Lung (tissue), 12 donors: ENCODE results near the gene APOBEC3F. TPM values are rescaled to one million over a fixed set of nuclear protein-coding genes. Genes with fewer than 3 reads are reported as not detected.

Source experiments
- ATAC-seq: fragments of 200-7000 bp; cut with Tn5 transposase; one replicate; pipeline ENCODE4 v1.9.1; 2020; ENCODE audit warnings: moderate number of reproducible peaks; ENCODE audit not compliant: insufficient read depth, low FRiP score
- DNase-seq, 3 donors: peaks; one replicate each; pipeline ENCODE4 v3.0.0-alpha.2; 2013 to 2017
- H3K27ac ChIP-seq, 2 donors: one replicate each; pipeline ENCODE4 v1.5.1; 2013; ENCODE audit warnings: mild to moderate bottlenecking in 2 of 2, moderate library complexity in 2 of 2, control low read depth in 1 of 2, inconsistent platforms in 1 of 2, low read depth in 1 of 2, low read length in 1 of 2
- H3K27me3 ChIP-seq, 3 donors: one replicate each; pipeline ENCODE4 v1.5.1; 2013; ENCODE audit warnings: low read length in 2 of 3; ENCODE audit not compliant: control insufficient read depth in 3 of 3, insufficient read depth in 3 of 3
- H3K36me3 ChIP-seq, 4 donors: one replicate each; pipeline ENCODE4 v1.5.1; 2013; ENCODE audit warnings: low read length in 4 of 4, mild to moderate bottlenecking in 1 of 4, moderate library complexity in 1 of 4; ENCODE audit not compliant: control insufficient read depth in 4 of 4, insufficient read depth in 4 of 4
- H3K4me1 ChIP-seq, 5 donors: one replicate each; pipeline ENCODE4 v1.5.1; 2013; ENCODE audit warnings: low read length in 5 of 5, mild to moderate bottlenecking in 2 of 5, moderate library complexity in 1 of 5; ENCODE audit not compliant: control insufficient read depth in 5 of 5, insufficient read depth in 5 of 5
- H3K4me3 ChIP-seq: one replicate; pipeline ENCODE4 v1.5.1; 2013; ENCODE audit warnings: mild to moderate bottlenecking, control low read depth, moderate library complexity
- H3K9ac ChIP-seq, 2 donors: one replicate each; pipeline ENCODE4 v1.5.1; 2013; ENCODE audit warnings: low read length in 2 of 2, control low read depth in 1 of 2; ENCODE audit not compliant: insufficient read depth in 1 of 2
- H3K9me3 ChIP-seq, 4 donors: one replicate each; pipeline ENCODE4 v1.5.1; 2013; ENCODE audit warnings: low read length in 3 of 4, mild to moderate bottlenecking in 1 of 4, moderate library complexity in 1 of 4; ENCODE audit not compliant: control insufficient read depth in 4 of 4, insufficient read depth in 3 of 4
- WGBS, 2 donors: extraction: QIAGEN DNeasy Blood & Tissue Kit; methylation state at CpG; one replicate each; pipeline ENCODE4 v1.1.7; 2013; 5-methylcytosine and 5-hydroxymethylcytosine counted together
- polyA plus RNA-seq, 2 donors: library from polyadenylated mRNA; stranded (reverse); fragments of 200-250 nt; gene quantifications; one replicate each; pipeline ENCODE4 v1.2.1, GENCODE V29; 2013
- total RNA-seq, 2 donors: library from RNA; depleted of rRNA in 1 of 2; stranded (reverse); fragments of >200 nt in 1 of 2; gene quantifications; one replicate each; pipeline ENCODE4 v1.2.1, GENCODE V29; 2014 to 2021
- TF ChIP-seq, protein P1 (sequence below): IDR thresholded peaks from 2 replicates; pipeline ENCODE4 v1.5.1; 2012; ENCODE audit warnings: mild to moderate bottlenecking; ENCODE audit errors: control extremely low read depth, extremely low read depth
- donor health status: control.
- donor health status: control.
- donor health status: Bipolar disorder and iron deficiency.
- donor health status: healthy.
- donor health status: DM: yes; HTN: yes; CAD: no.

APOBEC3F gene
- total and polyA plus RNA-seq, 4 donors, result 3.6 to 12.1 (median 6.0) TPM

DNA sequence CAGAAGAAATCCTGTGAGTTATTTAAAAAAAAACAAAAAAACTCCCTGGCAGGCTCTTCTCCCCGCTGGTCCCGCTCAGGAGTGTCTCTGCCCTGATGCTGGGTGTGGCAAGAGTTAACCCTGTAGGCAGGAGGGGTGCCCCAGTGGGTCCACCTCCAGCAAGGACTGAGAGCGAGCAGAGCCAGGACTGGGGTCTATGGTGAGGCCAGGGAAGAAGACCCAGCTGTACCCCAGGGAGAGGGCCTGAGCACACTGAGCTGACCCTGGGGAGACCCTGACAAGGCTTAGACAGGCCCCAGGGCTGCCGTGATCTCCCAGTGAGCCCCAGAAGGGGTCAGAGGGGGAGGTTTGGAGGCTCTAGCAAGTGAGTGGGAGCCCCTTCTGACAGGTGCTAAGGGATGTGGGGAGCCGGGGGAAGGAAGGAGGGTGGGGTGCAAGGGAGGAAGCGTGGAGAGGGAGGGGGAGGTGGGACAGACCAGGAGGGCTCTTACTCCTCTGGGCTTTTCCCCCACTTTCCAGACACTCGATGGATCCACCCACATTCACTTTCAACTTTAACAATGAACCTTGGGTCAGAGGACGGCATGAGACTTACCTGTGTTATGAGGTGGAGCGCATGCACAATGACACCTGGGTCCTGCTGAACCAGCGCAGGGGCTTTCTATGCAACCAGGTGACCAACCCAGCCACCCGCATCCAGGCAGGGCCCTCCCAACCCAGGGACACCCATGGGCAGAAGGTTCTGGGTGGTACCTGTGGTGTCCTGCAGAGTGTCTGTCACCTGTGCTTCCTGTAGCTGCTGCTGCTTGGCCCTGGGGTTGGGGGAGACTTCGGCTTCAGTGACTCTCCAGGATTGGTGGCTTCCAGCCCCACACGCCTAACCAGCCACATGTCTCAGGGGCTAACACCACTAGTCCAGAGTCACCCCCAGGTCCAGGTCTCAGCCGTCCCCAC, 42.8 kb downstream of the APOBEC3F start:
- H3K4me3 ChIP-seq, result no peak overlapping the region
- 79 to 84% methylated on average over 14 of the region's 14 CpGs for WGBS, 2 donors
- no peak for ATAC-seq
- H3K9ac ChIP-seq, result no peak overlapping the region
- no peak for DNase-seq
- no peaks in the 10 kb centered on the region for H3K9me3 ChIP-seq
- TF ChIP-seq, protein P1, sequence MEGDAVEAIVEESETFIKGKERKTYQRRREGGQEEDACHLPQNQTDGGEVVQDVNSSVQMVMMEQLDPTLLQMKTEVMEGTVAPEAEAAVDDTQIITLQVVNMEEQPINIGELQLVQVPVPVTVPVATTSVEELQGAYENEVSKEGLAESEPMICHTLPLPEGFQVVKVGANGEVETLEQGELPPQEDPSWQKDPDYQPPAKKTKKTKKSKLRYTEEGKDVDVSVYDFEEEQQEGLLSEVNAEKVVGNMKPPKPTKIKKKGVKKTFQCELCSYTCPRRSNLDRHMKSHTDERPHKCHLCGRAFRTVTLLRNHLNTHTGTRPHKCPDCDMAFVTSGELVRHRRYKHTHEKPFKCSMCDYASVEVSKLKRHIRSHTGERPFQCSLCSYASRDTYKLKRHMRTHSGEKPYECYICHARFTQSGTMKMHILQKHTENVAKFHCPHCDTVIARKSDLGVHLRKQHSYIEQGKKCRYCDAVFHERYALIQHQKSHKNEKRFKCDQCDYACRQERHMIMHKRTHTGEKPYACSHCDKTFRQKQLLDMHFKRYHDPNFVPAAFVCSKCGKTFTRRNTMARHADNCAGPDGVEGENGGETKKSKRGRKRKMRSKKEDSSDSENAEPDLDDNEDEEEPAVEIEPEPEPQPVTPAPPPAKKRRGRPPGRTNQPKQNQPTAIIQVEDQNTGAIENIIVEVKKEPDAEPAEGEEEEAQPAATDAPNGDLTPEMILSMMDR, result no peak
- H3K27me3 ChIP-seq, result no peaks in the 10 kb centered on the region
- H3K36me3 ChIP-seq, result peaks cover 0 to 3% (median 1%) of the 10 kb centered on the region in 4 donors
- no peaks in the 10 kb centered on the region for H3K4me1 ChIP-seq
- H3K27ac ChIP-seq, result no peak overlapping the region

DNA sequence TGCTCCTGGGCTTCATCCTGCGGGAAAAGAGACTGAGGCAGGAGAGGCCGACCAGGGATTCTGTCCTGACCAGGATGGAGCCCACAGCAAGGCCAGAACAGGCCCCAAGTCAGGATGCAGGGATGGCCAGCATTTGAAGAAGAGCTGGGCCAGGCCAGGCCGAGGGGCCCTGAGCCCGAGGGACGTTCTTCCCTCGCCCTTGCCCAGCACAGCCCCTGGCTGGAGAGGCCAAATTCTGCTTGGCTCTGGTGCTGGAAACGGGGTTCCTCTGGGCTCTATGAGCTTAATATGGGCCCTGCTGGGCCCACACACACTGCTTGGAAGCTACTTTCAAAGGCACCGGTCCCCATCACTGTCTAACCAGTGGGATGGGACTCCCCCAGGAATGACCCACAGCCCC, 44.0 kb downstream of the APOBEC3F start:
- TF ChIP-seq, protein P1, result no peak
- Histone ChIP-seq H3K9me3 (no peaks in the 10 kb centered on the region), H3K36me3 (peaks cover 0 to 3% (median 1%) of the 10 kb centered on the region in 4 donors), H3K27me3 (no peaks in the 10 kb centered on the region), H3K4me3 (no peak overlapping the region), H3K4me1 (no peaks in the 10 kb centered on the region), H3K9ac (no peak overlapping the region), H3K27ac (no peak overlapping the region)
- WGBS, 2 donors, result 93 to 97% methylated on average over 8 of the region's 8 CpGs
- ATAC-seq (no peak), DNase-seq (no peak)

GRCh38 chr22:39087098-39087497, 46.4 kb downstream of the APOBEC3F start:
- 93% methylated on average over 6 of the region's 6 CpGs for WGBS, 2 donors
- no peak overlapping the region for H3K27ac ChIP-seq
- no peaks in the 10 kb centered on the region for H3K9me3 ChIP-seq
- no peaks in the 10 kb centered on the region for H3K27me3 ChIP-seq
- no peak for DNase-seq
- H3K36me3 ChIP-seq, result no peaks in the 10 kb centered on the region
- TF ChIP-seq, protein P1, result no peak
- H3K9ac ChIP-seq, result no peak overlapping the region
- H3K4me1 ChIP-seq, result no peaks in the 10 kb centered on the region
- H3K4me3 ChIP-seq, result no peak overlapping the region
- ATAC-seq, result no peak
